Esophagus squamous epithelium (tissue), 4 donors: Measurements from ENCODE around the gene ZBTB33.
A peak's percentile ranks its signal among the peaks of the same experiment; 100 is the strongest.

Experiments
- POLR2A ChIP-seq, 4 donors: fragments of 450-650 bp; IDR thresholded peaks; one replicate each; pipeline ENCODE4 v1.6.1; 2017; ENCODE audit warnings: antibody characterized with exemption in 4 of 4, mild to moderate bottlenecking in 4 of 4, moderate library complexity in 3 of 4
- TF ChIP-seq, protein P1 (sequence below), 6 experiments: fragments of 450-650 bp in 4 of 6; fragments of 200-600 bp in 2 of 6; sonication (generic) in 2 of 6; IDR thresholded peaks; one replicate each; pipeline ENCODE4 v1.5.1; 2016 to 2019; ENCODE audit warnings: antibody characterized with exemption in 6 of 6, mild to moderate bottlenecking in 4 of 6, moderate library complexity in 4 of 6

DNA sequence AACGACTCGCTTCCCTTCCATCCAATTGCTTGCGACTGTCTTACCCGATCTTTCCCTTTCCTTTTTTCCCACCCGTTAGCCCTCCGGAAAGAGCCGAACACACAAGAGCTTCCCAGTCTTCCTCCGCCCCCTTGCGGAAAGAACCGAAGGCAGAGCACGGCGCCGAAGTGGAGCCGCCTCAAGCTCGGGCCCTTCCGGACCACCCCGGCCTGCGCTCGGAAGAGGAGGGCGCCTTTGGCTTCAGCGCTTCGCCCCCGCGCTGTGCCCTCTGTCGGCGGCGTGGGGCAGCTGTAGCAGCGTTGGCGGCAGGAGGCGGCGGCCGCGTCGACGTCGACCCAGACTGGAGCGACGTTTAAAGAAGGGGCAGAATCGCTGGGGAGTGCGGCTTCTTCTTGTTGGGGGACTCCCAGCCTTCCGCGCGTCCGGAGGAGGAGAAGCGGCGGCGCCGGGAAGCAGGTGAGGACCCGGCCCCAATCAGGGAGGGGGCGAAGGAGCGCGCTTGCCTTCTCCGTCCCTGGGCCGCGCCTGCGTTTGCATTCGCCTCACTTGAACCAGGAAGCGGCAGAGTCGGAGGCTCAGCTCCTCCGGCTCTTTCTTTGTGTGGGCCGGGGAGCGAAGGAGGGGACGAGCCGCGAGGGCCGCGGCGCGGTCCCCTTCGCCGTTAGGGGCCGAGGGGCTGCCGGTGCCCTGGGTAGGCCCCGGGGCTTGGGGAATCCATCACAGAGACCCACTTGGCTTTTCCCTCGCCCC lies at the start of gene ZBTB33:
- TF ChIP-seq, protein P1, sequence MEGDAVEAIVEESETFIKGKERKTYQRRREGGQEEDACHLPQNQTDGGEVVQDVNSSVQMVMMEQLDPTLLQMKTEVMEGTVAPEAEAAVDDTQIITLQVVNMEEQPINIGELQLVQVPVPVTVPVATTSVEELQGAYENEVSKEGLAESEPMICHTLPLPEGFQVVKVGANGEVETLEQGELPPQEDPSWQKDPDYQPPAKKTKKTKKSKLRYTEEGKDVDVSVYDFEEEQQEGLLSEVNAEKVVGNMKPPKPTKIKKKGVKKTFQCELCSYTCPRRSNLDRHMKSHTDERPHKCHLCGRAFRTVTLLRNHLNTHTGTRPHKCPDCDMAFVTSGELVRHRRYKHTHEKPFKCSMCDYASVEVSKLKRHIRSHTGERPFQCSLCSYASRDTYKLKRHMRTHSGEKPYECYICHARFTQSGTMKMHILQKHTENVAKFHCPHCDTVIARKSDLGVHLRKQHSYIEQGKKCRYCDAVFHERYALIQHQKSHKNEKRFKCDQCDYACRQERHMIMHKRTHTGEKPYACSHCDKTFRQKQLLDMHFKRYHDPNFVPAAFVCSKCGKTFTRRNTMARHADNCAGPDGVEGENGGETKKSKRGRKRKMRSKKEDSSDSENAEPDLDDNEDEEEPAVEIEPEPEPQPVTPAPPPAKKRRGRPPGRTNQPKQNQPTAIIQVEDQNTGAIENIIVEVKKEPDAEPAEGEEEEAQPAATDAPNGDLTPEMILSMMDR (IDR thresholded peaks at IDR 0.05), result peak; percentile 26 to 79 (median 72)
- TF ChIP-seq POLR2A (IDR thresholded peaks at IDR 0.05), result peak in 2 of 4 donors; percentile 53 to 83
